DOHH2 (cell line): ENCODE data around the gene MAP2K3.
"Not testable (repeated sequence)": the region's sequence is repeated elsewhere in the genome, so short reads cannot be mapped to it uniquely, and the experiment has no call there.

Experiments used
- EZH2phosphoT487 ChIP-seq: fragments of 200-600 bp; sonication (generic); IDR thresholded peaks from 2 replicates; pipeline ENCODE4 v1.6.1; 2017; ENCODE audit warnings: borderline replicate concordance, mild to moderate bottlenecking, antibody characterized with exemption, low read length, moderate library complexity, mixed read lengths
- TF ChIP-seq, protein P1 (sequence below): fragments of 200-600 bp; sonication (generic); IDR thresholded peaks from one replicate; pipeline ENCODE4 v1.5.1; 2014; ENCODE audit warnings: antibody characterized with exemption, mild to moderate bottlenecking, low read depth, low read length; ENCODE audit not compliant: poor library complexity, severe bottlenecking

DNA sequence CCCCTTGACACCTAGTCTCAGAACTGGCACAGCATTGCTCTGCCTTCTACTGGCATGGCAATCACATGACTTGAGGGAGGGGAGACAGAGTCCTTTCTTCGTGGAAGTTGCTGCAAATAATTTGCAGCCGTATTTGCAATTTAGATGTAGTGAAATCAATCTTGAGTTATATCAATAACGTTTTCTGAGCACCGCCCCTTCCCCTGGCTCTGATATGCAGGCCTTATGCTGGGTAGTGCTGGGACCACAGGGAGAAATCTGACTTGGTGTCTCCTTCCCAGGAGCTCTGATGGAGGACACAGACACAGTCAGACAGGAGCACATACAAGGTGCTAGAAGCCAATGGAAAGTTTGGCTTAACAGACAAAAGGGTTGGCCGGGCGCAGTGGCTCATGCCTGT is 55.9 kb downstream of the MAP2K3 start:
- TF ChIP-seq, protein P1, sequence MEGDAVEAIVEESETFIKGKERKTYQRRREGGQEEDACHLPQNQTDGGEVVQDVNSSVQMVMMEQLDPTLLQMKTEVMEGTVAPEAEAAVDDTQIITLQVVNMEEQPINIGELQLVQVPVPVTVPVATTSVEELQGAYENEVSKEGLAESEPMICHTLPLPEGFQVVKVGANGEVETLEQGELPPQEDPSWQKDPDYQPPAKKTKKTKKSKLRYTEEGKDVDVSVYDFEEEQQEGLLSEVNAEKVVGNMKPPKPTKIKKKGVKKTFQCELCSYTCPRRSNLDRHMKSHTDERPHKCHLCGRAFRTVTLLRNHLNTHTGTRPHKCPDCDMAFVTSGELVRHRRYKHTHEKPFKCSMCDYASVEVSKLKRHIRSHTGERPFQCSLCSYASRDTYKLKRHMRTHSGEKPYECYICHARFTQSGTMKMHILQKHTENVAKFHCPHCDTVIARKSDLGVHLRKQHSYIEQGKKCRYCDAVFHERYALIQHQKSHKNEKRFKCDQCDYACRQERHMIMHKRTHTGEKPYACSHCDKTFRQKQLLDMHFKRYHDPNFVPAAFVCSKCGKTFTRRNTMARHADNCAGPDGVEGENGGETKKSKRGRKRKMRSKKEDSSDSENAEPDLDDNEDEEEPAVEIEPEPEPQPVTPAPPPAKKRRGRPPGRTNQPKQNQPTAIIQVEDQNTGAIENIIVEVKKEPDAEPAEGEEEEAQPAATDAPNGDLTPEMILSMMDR: not testable (repeated sequence)
- not testable (repeated sequence) for TF ChIP-seq EZH2phosphoT487
